Liver (tissue), 9 donors: ENCODE data around the gene ERN1. TPM values are rescaled to one million over a fixed set of nuclear protein-coding genes. Genes with fewer than 3 reads are reported as not detected.

Source experiments
- DNase-seq: peaks from one replicate; pipeline ENCODE4 v3.0.0-alpha.2; 2017; ENCODE audit warnings: low spot score
- H3K27ac ChIP-seq, 2 donors: one replicate each; pipeline ENCODE4 v1.7.0; 2013; ENCODE audit warnings: inconsistent platforms in 2 of 2, low read length in 2 of 2, control low read depth in 1 of 2, low read depth in 1 of 2, mild to moderate bottlenecking in 1 of 2
- H3K27me3 ChIP-seq, 4 donors: one replicate each; pipeline versions ENCODE4 v1.6.1 to v1.7.0; 2013; ENCODE audit warnings: low read length in 3 of 4, inconsistent platforms in 1 of 4, mild to moderate bottlenecking in 1 of 4, moderate library complexity in 1 of 4; ENCODE audit not compliant: control insufficient read depth in 4 of 4, insufficient read depth in 4 of 4
- H3K36me3 ChIP-seq, 4 donors: one replicate each; pipeline versions ENCODE4 v1.6.1 to v1.7.0; 2013; ENCODE audit warnings: low read length in 3 of 4, mild to moderate bottlenecking in 3 of 4, low read depth in 1 of 4, moderate library complexity in 1 of 4; ENCODE audit not compliant: control insufficient read depth in 4 of 4, insufficient read depth in 3 of 4
- H3K4me1 ChIP-seq, 4 donors: one replicate each; pipeline versions ENCODE4 v1.6.1 to v1.7.0; 2013; ENCODE audit warnings: low read length in 3 of 4, mild to moderate bottlenecking in 3 of 4, moderate library complexity in 1 of 4; ENCODE audit not compliant: control insufficient read depth in 4 of 4, insufficient read depth in 4 of 4
- H3K4me3 ChIP-seq, 3 donors: one replicate each; pipeline versions ENCODE4 v1.6.1 to v1.7.0; 2013; ENCODE audit warnings: low read length in 3 of 3, control low read depth in 1 of 3, low read depth in 1 of 3, mild to moderate bottlenecking in 1 of 3
- H3K9ac ChIP-seq, 2 donors: one replicate each; pipeline ENCODE4 v1.7.0; 2013; ENCODE audit warnings: low read length in 2 of 2, mild to moderate bottlenecking in 2 of 2, moderate library complexity in 2 of 2, control low read depth in 1 of 2, low read depth in 1 of 2
- H3K9me3 ChIP-seq, 4 donors: one replicate each; pipeline versions ENCODE4 v1.6.1 to v1.7.0; 2013; ENCODE audit warnings: low read length in 3 of 4; ENCODE audit not compliant: control insufficient read depth in 4 of 4
- ATF3 ChIP-seq: IDR thresholded peaks from 2 replicates; pipeline ENCODE4 v1.6.1; 2016; ENCODE audit warnings: antibody characterized with exemption
- EGR1 ChIP-seq, 2 donors: IDR thresholded peaks; 2 replicates each; pipeline ENCODE4 v1.6.1; 2016 to 2018; ENCODE audit warnings: antibody characterized with exemption in 2 of 2, low read depth in 2 of 2
- FOXA1 ChIP-seq: IDR thresholded peaks from 2 replicates; pipeline ENCODE4 v1.6.1; 2016; ENCODE audit warnings: antibody characterized with exemption
- FOXA2 ChIP-seq: IDR thresholded peaks from 2 replicates; pipeline ENCODE4 v1.6.1; 2016; ENCODE audit warnings: antibody characterized with exemption
- GABPA ChIP-seq, 2 donors: IDR thresholded peaks in 1 of 2; conservative IDR thresholded peaks in 1 of 2; 2 replicates each; pipeline ENCODE4 v1.6.1; 2016; ENCODE audit warnings: antibody characterized with exemption in 2 of 2, mild to moderate bottlenecking in 1 of 2, moderate library complexity in 1 of 2
- HNF4A ChIP-seq, 2 donors: conservative IDR thresholded peaks; 2 replicates each; pipeline ENCODE4 v1.6.1; 2016; ENCODE audit warnings: antibody characterized with exemption in 2 of 2, mild to moderate bottlenecking in 2 of 2
- HNF4G ChIP-seq: IDR thresholded peaks from 2 replicates; pipeline ENCODE4 v1.6.1; 2016; ENCODE audit warnings: antibody characterized with exemption
- JUND ChIP-seq, 2 donors: IDR thresholded peaks; 2 replicates each; pipeline ENCODE4 v1.6.1; 2016; ENCODE audit warnings: antibody characterized with exemption in 2 of 2
- RAD21 ChIP-seq, 2 donors: IDR thresholded peaks; 2 replicates each; pipeline ENCODE4 v1.6.1; 2016; ENCODE audit warnings: antibody characterized with exemption in 2 of 2, mild to moderate bottlenecking in 2 of 2
- RXRA ChIP-seq, 2 donors: IDR thresholded peaks; 2 replicates each; pipeline ENCODE4 v1.6.1; 2017 to 2018; ENCODE audit warnings: antibody characterized with exemption in 2 of 2, mild to moderate bottlenecking in 1 of 2
- SP1 ChIP-seq: IDR thresholded peaks from 2 replicates; pipeline ENCODE4 v1.6.1; 2018; ENCODE audit warnings: antibody characterized with exemption, mild to moderate bottlenecking
- TAF1 ChIP-seq: conservative IDR thresholded peaks from 2 replicates; pipeline ENCODE4 v1.6.1; 2016; ENCODE audit warnings: antibody characterized with exemption, mild to moderate bottlenecking
- YY1 ChIP-seq: IDR thresholded peaks from 2 replicates; pipeline ENCODE4 v1.6.1; 2016; ENCODE audit warnings: antibody characterized with exemption, mild to moderate bottlenecking
- ZBTB33 ChIP-seq: IDR thresholded peaks from 2 replicates; pipeline ENCODE4 v1.6.1; 2016; ENCODE audit warnings: antibody characterized with exemption
- WGBS: extraction: QIAGEN DNeasy Blood & Tissue Kit; methylation state at CpG from one replicate; pipeline ENCODE4 v1.1.7; 2013; 5-methylcytosine and 5-hydroxymethylcytosine counted together
- polyA plus RNA-seq, 2 donors: library from polyadenylated mRNA; stranded (reverse) in 1 of 2; unstranded in 1 of 2; fragments of 200-250 nt in 1 of 2; fragments of >200 nt in 1 of 2; fragmentation: Nextera tagmentation in 1 of 2; extraction: Ambion mirVana in 1 of 2; gene quantifications; one replicate each; pipeline versions ENCODE4 v1.2.1 to v1.2.3, GENCODE V29; 2013 to 2015
- total RNA-seq, 2 donors: library from RNA; depleted of rRNA; stranded (reverse); fragments of >200 nt; gene quantifications; one replicate each; pipeline ENCODE4 v1.2.3, GENCODE V29; 2014
- TF ChIP-seq, protein P1 (sequence below): IDR thresholded peaks from 2 replicates; pipeline ENCODE4 v1.6.1; 2016; ENCODE audit warnings: antibody characterized with exemption
- TF ChIP-seq, protein P2 (sequence below): fragments of 150-350 bp; IDR thresholded peaks from 2 replicates; pipeline ENCODE4 v1.5.1; 2017; ENCODE audit warnings: improper control_type of control experiment, low read depth, low read length; ENCODE audit not compliant: missing input control
- TF ChIP-seq, protein P3 (sequence below): IDR thresholded peaks from 2 replicates; pipeline ENCODE4 v1.6.1; 2016; ENCODE audit warnings: antibody characterized with exemption, mild to moderate bottlenecking
- donor health status: healthy.
- donor health status: healthy.
- donor health status: healthy.
- donor health status: healthy.
- donor health status: healthy.

Gene ERN1
- total and polyA plus RNA-seq, 4 donors, result 6.3 to 35.1 (median 14.9) TPM

GRCh38 chr17:64135000-64135399 is 5.1 kb upstream of the ERN1 start:
- Histone ChIP-seq H3K9me3 (no peaks in the 10 kb centered on the region), H3K27me3 (no peaks in the 10 kb centered on the region), H3K4me1 (peaks cover 4 to 18% (median 13%) of the 10 kb centered on the region in 4 donors), H3K4me3 (no peak overlapping the region), H3K27ac (peak overlapping the region; percentile 14 to 83), H3K9ac (no peak overlapping the region), H3K36me3 (no peaks in the 10 kb centered on the region)
- DNase-seq, result no peak
- WGBS, result 65% methylated on average over 6 of the region's 6 CpGs
- TF ChIP-seq RAD21 (IDR thresholded peaks at IDR 0.05) (no peak), ZBTB33 (no peak), FOXA2 (no peak), HNF4G (no peak), SP1 (no peak), ATF3 (no peak), JUND (IDR thresholded peaks at IDR 0.05) (no peak), HNF4A (conservative IDR thresholded peaks at IDR 0.05) (no peak), GABPA (IDR thresholded peaks at IDR 0.05 in 1 of 2, conservative IDR thresholded peaks at IDR 0.05 in 1 of 2) (no peak), TAF1 (no peak), RXRA (IDR thresholded peaks at IDR 0.05) (no peak), YY1 (no peak), EGR1 (IDR thresholded peaks at IDR 0.05; ENCODE audit: low read depth in 2 of 2) (no peak), FOXA1 (no peak)
- TF ChIP-seq, protein P1, sequence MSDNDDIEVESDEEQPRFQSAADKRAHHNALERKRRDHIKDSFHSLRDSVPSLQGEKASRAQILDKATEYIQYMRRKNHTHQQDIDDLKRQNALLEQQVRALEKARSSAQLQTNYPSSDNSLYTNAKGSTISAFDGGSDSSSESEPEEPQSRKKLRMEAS, result no peak
- TF ChIP-seq, protein P2, sequence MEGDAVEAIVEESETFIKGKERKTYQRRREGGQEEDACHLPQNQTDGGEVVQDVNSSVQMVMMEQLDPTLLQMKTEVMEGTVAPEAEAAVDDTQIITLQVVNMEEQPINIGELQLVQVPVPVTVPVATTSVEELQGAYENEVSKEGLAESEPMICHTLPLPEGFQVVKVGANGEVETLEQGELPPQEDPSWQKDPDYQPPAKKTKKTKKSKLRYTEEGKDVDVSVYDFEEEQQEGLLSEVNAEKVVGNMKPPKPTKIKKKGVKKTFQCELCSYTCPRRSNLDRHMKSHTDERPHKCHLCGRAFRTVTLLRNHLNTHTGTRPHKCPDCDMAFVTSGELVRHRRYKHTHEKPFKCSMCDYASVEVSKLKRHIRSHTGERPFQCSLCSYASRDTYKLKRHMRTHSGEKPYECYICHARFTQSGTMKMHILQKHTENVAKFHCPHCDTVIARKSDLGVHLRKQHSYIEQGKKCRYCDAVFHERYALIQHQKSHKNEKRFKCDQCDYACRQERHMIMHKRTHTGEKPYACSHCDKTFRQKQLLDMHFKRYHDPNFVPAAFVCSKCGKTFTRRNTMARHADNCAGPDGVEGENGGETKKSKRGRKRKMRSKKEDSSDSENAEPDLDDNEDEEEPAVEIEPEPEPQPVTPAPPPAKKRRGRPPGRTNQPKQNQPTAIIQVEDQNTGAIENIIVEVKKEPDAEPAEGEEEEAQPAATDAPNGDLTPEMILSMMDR, result no peak
- TF ChIP-seq, protein P3, sequence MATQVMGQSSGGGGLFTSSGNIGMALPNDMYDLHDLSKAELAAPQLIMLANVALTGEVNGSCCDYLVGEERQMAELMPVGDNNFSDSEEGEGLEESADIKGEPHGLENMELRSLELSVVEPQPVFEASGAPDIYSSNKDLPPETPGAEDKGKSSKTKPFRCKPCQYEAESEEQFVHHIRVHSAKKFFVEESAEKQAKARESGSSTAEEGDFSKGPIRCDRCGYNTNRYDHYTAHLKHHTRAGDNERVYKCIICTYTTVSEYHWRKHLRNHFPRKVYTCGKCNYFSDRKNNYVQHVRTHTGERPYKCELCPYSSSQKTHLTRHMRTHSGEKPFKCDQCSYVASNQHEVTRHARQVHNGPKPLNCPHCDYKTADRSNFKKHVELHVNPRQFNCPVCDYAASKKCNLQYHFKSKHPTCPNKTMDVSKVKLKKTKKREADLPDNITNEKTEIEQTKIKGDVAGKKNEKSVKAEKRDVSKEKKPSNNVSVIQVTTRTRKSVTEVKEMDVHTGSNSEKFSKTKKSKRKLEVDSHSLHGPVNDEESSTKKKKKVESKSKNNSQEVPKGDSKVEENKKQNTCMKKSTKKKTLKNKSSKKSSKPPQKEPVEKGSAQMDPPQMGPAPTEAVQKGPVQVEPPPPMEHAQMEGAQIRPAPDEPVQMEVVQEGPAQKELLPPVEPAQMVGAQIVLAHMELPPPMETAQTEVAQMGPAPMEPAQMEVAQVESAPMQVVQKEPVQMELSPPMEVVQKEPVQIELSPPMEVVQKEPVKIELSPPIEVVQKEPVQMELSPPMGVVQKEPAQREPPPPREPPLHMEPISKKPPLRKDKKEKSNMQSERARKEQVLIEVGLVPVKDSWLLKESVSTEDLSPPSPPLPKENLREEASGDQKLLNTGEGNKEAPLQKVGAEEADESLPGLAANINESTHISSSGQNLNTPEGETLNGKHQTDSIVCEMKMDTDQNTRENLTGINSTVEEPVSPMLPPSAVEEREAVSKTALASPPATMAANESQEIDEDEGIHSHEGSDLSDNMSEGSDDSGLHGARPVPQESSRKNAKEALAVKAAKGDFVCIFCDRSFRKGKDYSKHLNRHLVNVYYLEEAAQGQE, result no peak
